GM10847 (cell line): ENCODE results near the gene ADCY7.

Source experiments
- POLR2A ChIP-seq: IDR thresholded peaks from 2 replicates; pipeline ENCODE4 v1.6.1; 2011; ENCODE audit not compliant: insufficient read length; ENCODE audit errors: extremely low read depth

Gene ADCY7

GRCh38 chr16:50272111-50272571 is 5.8 kb downstream of the ADCY7 start:
- TF ChIP-seq POLR2A, result no peak

DNA sequence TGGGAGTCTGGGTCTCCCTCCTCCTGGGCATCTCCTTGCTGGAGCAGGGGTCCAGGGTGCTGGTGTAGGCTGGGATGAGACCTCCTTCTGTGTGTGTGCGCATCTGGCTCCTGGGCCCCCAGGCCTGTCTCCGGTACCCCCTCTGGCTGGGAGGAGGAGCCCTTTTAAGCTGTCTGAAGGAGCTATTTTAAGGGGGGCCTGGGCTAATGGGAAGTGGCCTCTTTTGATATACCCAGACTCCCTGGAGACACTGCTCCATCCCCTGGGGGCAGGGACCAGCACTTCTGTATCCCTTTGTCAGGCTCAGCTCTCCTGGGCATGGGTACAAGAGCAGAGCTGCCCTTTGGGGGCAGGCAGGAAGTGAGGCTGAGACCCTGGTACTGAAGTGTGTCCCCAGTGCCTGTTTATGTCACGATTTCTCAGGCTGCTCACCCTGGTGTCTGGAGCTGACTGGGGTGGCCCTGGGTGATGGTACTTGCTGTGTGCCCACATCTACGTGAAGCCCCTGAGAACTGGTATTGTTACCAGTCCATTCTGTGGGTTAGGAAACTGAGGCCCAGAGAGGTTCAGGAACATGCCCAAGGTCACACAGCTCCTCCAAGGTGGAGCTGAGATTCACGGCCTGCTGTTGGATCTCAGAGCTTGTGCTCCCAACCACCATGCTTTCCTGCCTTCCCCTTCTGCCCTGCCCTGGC is 6.5 kb downstream of the ADCY7 start:
- TF ChIP-seq POLR2A, result no peak

DNA sequence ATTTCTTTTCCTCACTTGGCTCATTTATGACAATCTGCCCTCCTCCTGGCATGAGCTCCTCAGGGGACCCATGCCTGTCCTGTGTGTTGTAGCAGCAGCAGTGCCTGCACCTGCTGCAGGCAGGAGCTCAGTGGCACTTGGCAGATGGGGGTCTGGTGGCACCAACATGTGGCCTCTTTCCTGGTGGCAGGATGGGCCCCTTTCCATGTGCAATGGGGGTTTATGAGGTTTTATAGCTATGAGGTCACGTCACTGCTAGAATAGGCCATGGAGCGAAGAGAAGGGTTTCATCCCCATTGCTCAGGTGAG is 7.0 kb downstream of the ADCY7 start:
- TF ChIP-seq POLR2A, result no peak

GRCh38 chr16:50273888-50274325 is 7.6 kb downstream of the ADCY7 start:
- TF ChIP-seq POLR2A, result peak; percentile 34

GRCh38 chr16:50274326-50275097 is 8.2 kb downstream of the ADCY7 start:
- TF ChIP-seq POLR2A, result no peak

- TF ChIP-seq POLR2A, result no peak
Measured at GRCh38 chr16:50275098-50275415, 8.7 kb downstream of the ADCY7 start.

GRCh38 chr16:50275428-50276325 is 9.3 kb downstream of the ADCY7 start:
- TF ChIP-seq POLR2A, result no peak

GRCh38 chr16:50276326-50276640 is 9.9 kb downstream of the ADCY7 start:
- TF ChIP-seq POLR2A, result no peak

DNA sequence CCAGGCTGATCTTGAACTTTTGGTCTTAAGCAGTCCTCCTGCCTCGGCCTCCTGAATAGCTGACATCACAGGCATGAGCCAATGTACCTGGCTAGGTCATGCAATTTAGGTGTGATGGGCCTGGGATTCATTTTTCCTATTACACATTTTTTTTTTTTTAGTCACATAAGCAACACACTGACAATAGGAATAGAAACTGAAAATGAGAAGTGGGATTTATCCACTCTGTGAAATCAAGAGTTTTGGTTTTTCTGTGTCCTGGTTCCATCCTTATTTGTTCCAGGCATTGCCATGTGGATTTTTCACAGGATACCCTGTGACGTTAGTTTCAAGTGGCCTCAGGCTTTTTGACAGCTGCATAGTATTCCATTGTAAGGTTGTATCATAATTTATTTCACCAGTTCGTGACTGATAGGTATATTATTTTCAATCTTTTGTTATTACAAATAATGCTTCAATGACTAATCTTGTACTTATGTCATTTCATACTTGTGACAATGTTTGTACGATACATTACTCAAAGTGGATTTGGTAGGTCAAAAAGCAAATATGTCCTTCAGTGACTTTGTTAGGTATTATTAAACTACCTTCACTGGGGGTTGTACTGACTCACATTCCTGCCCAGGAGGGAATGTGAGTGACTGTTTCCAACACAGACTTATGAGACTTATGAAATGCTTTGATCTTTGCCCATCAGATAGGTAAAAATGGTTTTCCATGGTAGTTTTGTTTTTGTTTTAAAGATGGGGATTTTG is 10.6 kb downstream of the ADCY7 start:
- no peak for TF ChIP-seq POLR2A

- TF ChIP-seq POLR2A, result no peak
Measured at GRCh38 chr16:50278251-50278650, 11.9 kb downstream of the ADCY7 start.

DNA sequence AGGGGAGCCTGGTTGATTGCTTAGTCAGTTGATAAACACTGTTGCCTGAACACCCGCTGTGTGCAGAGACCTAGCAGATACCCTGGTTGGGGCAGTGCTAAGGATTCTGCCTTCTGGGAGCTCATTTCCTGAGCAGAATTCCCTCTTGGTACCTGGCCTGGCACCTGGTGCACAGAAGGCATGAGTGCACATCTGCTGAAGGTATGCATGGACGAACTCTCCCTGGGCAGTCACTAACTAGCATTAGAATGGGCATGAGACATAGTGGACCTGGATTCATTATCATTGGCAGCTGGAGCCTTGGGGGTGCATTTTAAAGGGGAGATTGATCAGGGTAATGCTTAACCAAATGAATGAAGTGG is 13.1 kb downstream of the ADCY7 start:
- TF ChIP-seq POLR2A, result no peak

- no peak for TF ChIP-seq POLR2A
Measured at GRCh38 chr16:50280932-50281331, 14.6 kb downstream of the ADCY7 start.

GRCh38 chr16:50281391-50282009 is 15.1 kb downstream of the ADCY7 start:
- TF ChIP-seq POLR2A, result no peak

- TF ChIP-seq POLR2A, result no peak
Measured at GRCh38 chr16:50282010-50282538, 15.7 kb downstream of the ADCY7 start.
